ENCODE data around the gene CALR.

The CALR gene

GRCh38 chr19:12959481-12959880 is 21.1 kb downstream of the CALR start (continued):
- TF ChIP-seq TSHZ2 (CRISPR knock-in tag; IDR thresholded peaks at IDR 0.05), result no peak

GRCh38 chr19:12965017-12965811 is 26.8 kb downstream of the CALR start:
- ATAC-seq, result peak; percentile 94
- no peak for TF ChIP-seq ESRRG (CRISPR knock-in tag; IDR thresholded peaks at IDR 0.05)
- TF ChIP-seq PATZ1 (CRISPR knock-in tag; IDR thresholded peaks at IDR 0.05; ENCODE audit: borderline replicate concordance), result peak; percentile 96
- TF ChIP-seq TCF4 (CRISPR knock-in tag; IDR thresholded peaks at IDR 0.05; ENCODE audit: borderline replicate concordance), result no peak
- no peak for TF ChIP-seq GLIS3 (CRISPR knock-in tag; IDR thresholded peaks at IDR 0.05)
- TF ChIP-seq ZFP30 (CRISPR knock-in tag; IDR thresholded peaks at IDR 0.05), result no peak
- TF ChIP-seq ARNTL (CRISPR knock-in tag; IDR thresholded peaks at IDR 0.05; ENCODE audit: borderline replicate concordance, low read depth), result no peak
- TF ChIP-seq ZFP3 (CRISPR knock-in tag; IDR thresholded peaks at IDR 0.05), result peak; percentile 97

GRCh38 chr19:12965812-12966135 is 27.4 kb downstream of the CALR start:
- no peak for ATAC-seq
- no peak for TF ChIP-seq ISL1 (CRISPR knock-in tag; IDR thresholded peaks at IDR 0.05)
- TF ChIP-seq ZC3H10 (CRISPR knock-in tag; IDR thresholded peaks at IDR 0.05), result no peak
- no peak for TF ChIP-seq BACH2 (CRISPR knock-in tag; IDR thresholded peaks at IDR 0.05; ENCODE audit: borderline replicate concordance)
- no peak for TF ChIP-seq TCF4 (CRISPR knock-in tag; IDR thresholded peaks at IDR 0.05; ENCODE audit: borderline replicate concordance)
- TF ChIP-seq PATZ1 (CRISPR knock-in tag; IDR thresholded peaks at IDR 0.05; ENCODE audit: borderline replicate concordance), result no peak
- TF ChIP-seq ZNF565 (CRISPR knock-in tag; conservative IDR thresholded peaks at IDR 0.05; ENCODE audit: low read depth), result no peak
- no peak for TF ChIP-seq TOX (CRISPR knock-in tag; IDR thresholded peaks at IDR 0.05; ENCODE audit: borderline replicate concordance)
- TF ChIP-seq ARNTL (CRISPR knock-in tag; IDR thresholded peaks at IDR 0.05; ENCODE audit: borderline replicate concordance, low read depth), result no peak
- TF ChIP-seq CSDC2 (CRISPR knock-in tag; IDR thresholded peaks at IDR 0.05), result no peak
- no peak for TF ChIP-seq POU6F1 (CRISPR knock-in tag; IDR thresholded peaks at IDR 0.05; ENCODE audit: borderline replicate concordance, low read depth)
- TF ChIP-seq SNAI2 (CRISPR knock-in tag; IDR thresholded peaks at IDR 0.05), result no peak
- no peak for TF ChIP-seq CREB5 (CRISPR knock-in tag; IDR thresholded peaks at IDR 0.05; ENCODE audit: low read depth)
- no peak for TF ChIP-seq RARB (CRISPR knock-in tag; IDR thresholded peaks at IDR 0.05)
- TF ChIP-seq OSR1 (CRISPR knock-in tag; IDR thresholded peaks at IDR 0.05), result no peak
- no peak for TF ChIP-seq ESRRG (CRISPR knock-in tag; IDR thresholded peaks at IDR 0.05)
- no peak for TF ChIP-seq ZFP30 (CRISPR knock-in tag; IDR thresholded peaks at IDR 0.05)
- TF ChIP-seq ZNF8 (CRISPR knock-in tag; IDR thresholded peaks at IDR 0.05), result no peak
- no peak for TF ChIP-seq CSRNP3 (CRISPR knock-in tag; IDR thresholded peaks at IDR 0.05)
